HUDEP-2 (cell line): ENCODE results near the gene RBBP4.
"Not testable (repeated sequence)": the region's sequence is repeated elsewhere in the genome, so short reads cannot be mapped to it uniquely, and the experiment has no call there.

Experiments used
- DNase-seq, 76 experiments: peaks; one replicate each; lab custom pipeline; 2025; ENCODE audit not compliant: unreplicated experiment in 76 of 76; lab: John Stamatoyannopoulos, UW

Gene RBBP4

GRCh38 chr1:32636914-32637645 lies 13.9 kb upstream of the RBBP4 start:
- DNase-seq: no peak

GRCh38 chr1:32639489-32640075 lies 11.4 kb upstream of the RBBP4 start:
- no peak for DNase-seq

GRCh38 chr1:32642292-32642827 lies 8.6 kb upstream of the RBBP4 start:
- not testable (repeated sequence) for DNase-seq

- DNase-seq: no peak
Measured at GRCh38 chr1:32644426-32644825, 6.6 kb upstream of the RBBP4 start.

- DNase-seq: no peak
Measured at GRCh38 chr1:32647308-32648134, 3.5 kb upstream of the RBBP4 start.

- peak; percentile 10 to 92 (median 82) for DNase-seq
Measured at GRCh38 chr1:32650248-32650751, 708 bp upstream of the RBBP4 start, which contains the start of gene ZBTB8OS. TSS of gene ZBTB8OS (minus strand) at chr1:32650550. CDS start at chr1:32650529, 21 bp downstream.

- peak in 21 of 76 experiments; percentile 15 to 68 (median 44) for DNase-seq
Measured at GRCh38 chr1:32651461-32652073, 559 bp downstream of the RBBP4 start.

- no peak for DNase-seq
Measured at GRCh38 chr1:32652244-32652962, 1.4 kb downstream of the RBBP4 start.

- DNase-seq: no peak
Measured at GRCh38 chr1:32659581-32659980, 8.6 kb downstream of the RBBP4 start.

- DNase-seq: no peak
Measured at GRCh38 chr1:32665915-32666314, 14.9 kb downstream of the RBBP4 start.

GRCh38 chr1:32666901-32667566 lies 16.0 kb downstream of the RBBP4 start:
- DNase-seq: peak in 4 of 76 experiments; percentile 5 to 29 (median 10)

GRCh38 chr1:32668716-32669115 lies 17.7 kb downstream of the RBBP4 start:
- not testable (repeated sequence) for DNase-seq

- DNase-seq: no peak
Measured at GRCh38 chr1:32676945-32677344, 25.9 kb downstream of the RBBP4 start.

GRCh38 chr1:32679993-32680392 lies 29.0 kb downstream of the RBBP4 start:
- not testable (repeated sequence) for DNase-seq

- no peak for DNase-seq
Measured at GRCh38 chr1:32680642-32681041, 29.6 kb downstream of the RBBP4 start.

GRCh38 chr1:32681509-32681908 lies 30.5 kb downstream of the RBBP4 start:
- no peak for DNase-seq

- no peak for DNase-seq
Measured at GRCh38 chr1:32681999-32682398, 31.0 kb downstream of the RBBP4 start.

GRCh38 chr1:32683397-32683796 lies 32.4 kb downstream of the RBBP4 start:
- no peak for DNase-seq

- no peak for DNase-seq
Measured at GRCh38 chr1:32684167-32684811, 33.3 kb downstream of the RBBP4 start.
